Aorta (tissue), 5 donors: Measurements from ENCODE around the gene PTPN4. TPM values are rescaled to one million over a fixed set of nuclear protein-coding genes. Genes with fewer than 3 reads are reported as not detected.
"Not testable (repeated sequence)": the region's sequence is repeated elsewhere in the genome, so short reads cannot be mapped to it uniquely, and the experiment has no call there.

Experiments used
- ATAC-seq: fragments of 200-7000 bp; cut with Tn5 transposase; one replicate; pipeline ENCODE4 v1.9.1; 2022; ENCODE audit warnings: moderate library complexity; ENCODE audit not compliant: low FRiP score
- DNase-seq, 2 donors: peaks; one replicate each; pipeline ENCODE4 v3.0.0-alpha.2; 2020
- H3K27ac ChIP-seq, 2 donors: one replicate each; pipeline ENCODE4 v1.5.1; 2013; ENCODE audit warnings: low read length in 2 of 2, mild to moderate bottlenecking in 2 of 2, moderate library complexity in 2 of 2, control low read depth in 1 of 2, inconsistent platforms in 1 of 2, low read depth in 1 of 2
- H3K27me3 ChIP-seq, 2 donors: one replicate each; pipeline ENCODE4 v1.6.1; 2013; ENCODE audit warnings: control low read depth in 1 of 2, low read length in 1 of 2, mild to moderate bottlenecking in 1 of 2, moderate library complexity in 1 of 2; ENCODE audit not compliant: insufficient read depth in 2 of 2, control insufficient read depth in 1 of 2
- H3K36me3 ChIP-seq, 2 donors: one replicate each; pipeline ENCODE4 v1.6.1; 2013; ENCODE audit warnings: control low read depth in 1 of 2, low read length in 1 of 2, mild to moderate bottlenecking in 1 of 2; ENCODE audit not compliant: insufficient read depth in 2 of 2, control insufficient read depth in 1 of 2
- H3K4me1 ChIP-seq, 2 donors: one replicate each; pipeline ENCODE4 v1.6.1; 2013; ENCODE audit warnings: low read length in 2 of 2, control low read depth in 1 of 2, mild to moderate bottlenecking in 1 of 2, moderate library complexity in 1 of 2; ENCODE audit not compliant: insufficient read depth in 2 of 2, control insufficient read depth in 1 of 2
- H3K4me3 ChIP-seq, 2 donors: one replicate each; pipeline ENCODE4 v1.5.1; 2013; ENCODE audit warnings: low read length in 2 of 2, control low read depth in 1 of 2, mild to moderate bottlenecking in 1 of 2
- H3K9me3 ChIP-seq: one replicate; pipeline ENCODE4 v1.6.1; 2013; ENCODE audit warnings: mild to moderate bottlenecking, low read length; ENCODE audit not compliant: control insufficient read depth
- WGBS, 2 donors: extraction: QIAGEN DNeasy Blood & Tissue Kit; methylation state at CpG; one replicate each; pipeline ENCODE4 v1.1.7; 2013; 5-methylcytosine and 5-hydroxymethylcytosine counted together
- intact Hi-C, 2 donors: fragments of 100-400 bp; cut with DNase I; formaldehyde crosslinking; loops; one replicate each; pipeline versions ENCODE4 v1.14.2 to v1.15.0; 2022
- polyA plus RNA-seq, 2 donors: library from polyadenylated mRNA; stranded (reverse); fragments of 200-250 nt; gene quantifications; one replicate each; pipeline ENCODE4 v1.2.3, GENCODE V29; 2013
- total RNA-seq, 2 donors: library from RNA; stranded (reverse); fragmentation: NEBNext Ultra II Directional; extraction: Animal tissue kit (Norgen Biotek cat#: 25700); gene quantifications; one replicate each; pipeline ENCODE4 v1.2.1, GENCODE V29; 2021
- donor health status: healthy with polysubstance abuse.
- donor health status: Bipolar disorder and iron deficiency.
- donor health status: DM: no; HTN: no; CAD: no.
- donor health status: DM: no; HTN: no; CAD: no.
- donor health status: DM: yes; HTN: yes; CAD: no.

The PTPN4 gene
- total and polyA plus RNA-seq, 4 donors: 2.1 to 39.0 (median 11.6) TPM

DNA sequence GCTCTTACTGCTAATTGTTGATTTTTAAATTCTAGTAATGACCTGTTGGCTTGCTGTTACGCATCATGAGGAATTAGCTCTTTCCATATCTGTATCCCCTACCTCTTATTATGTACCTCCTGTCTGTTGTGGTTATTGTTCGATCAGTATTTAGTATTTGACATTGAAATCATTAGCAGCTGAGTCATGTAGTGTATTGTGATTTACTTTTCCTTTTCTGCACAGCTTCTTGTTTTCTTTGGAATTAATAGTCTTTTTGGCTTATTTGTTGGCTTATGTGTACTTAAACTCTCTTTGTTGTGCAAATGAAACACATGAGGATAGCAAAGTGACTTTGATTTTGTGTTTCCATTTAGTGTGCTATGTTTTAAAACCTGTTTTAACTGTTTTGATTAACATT, 257.5 kb downstream of the PTPN4 start:
- intact Hi-C loops: loop anchor here in 1 of 2 donors (10.0 kb wide), 1 partner anchor 262 kb away; the partner anchor contains the start of gene PTPN4
- 85 to 91% methylated on average over 2 of the region's 2 CpGs for WGBS, 2 donors
- Histone ChIP-seq H3K36me3 (no peaks in the 10 kb centered on the region), H3K4me3 (no peak overlapping the region), H3K4me1 (no peaks in the 10 kb centered on the region), H3K27me3 (no peaks in the 10 kb centered on the region), H3K27ac (no peak overlapping the region), H3K9me3 (no peaks in the 10 kb centered on the region)
- DNase-seq: no peak
- no peak for ATAC-seq

GRCh38 chr2:120018549-120018948, 258.8 kb downstream of the PTPN4 start:
- Histone ChIP-seq H3K36me3 (no peaks in the 10 kb centered on the region), H3K9me3 (no peaks in the 10 kb centered on the region), H3K27ac (no peak overlapping the region), H3K4me1 (no peaks in the 10 kb centered on the region), H3K4me3 (no peak overlapping the region), H3K27me3 (no peaks in the 10 kb centered on the region)
- WGBS, 2 donors: 93 to 96% methylated on average over 4 of the region's 4 CpGs
- no peak for DNase-seq
- intact Hi-C loops: loop anchor here in 1 of 2 donors (10.0 kb wide), 1 partner anchor 264 kb away; the partner anchor contains the start of gene PTPN4
- ATAC-seq: no peak

DNA sequence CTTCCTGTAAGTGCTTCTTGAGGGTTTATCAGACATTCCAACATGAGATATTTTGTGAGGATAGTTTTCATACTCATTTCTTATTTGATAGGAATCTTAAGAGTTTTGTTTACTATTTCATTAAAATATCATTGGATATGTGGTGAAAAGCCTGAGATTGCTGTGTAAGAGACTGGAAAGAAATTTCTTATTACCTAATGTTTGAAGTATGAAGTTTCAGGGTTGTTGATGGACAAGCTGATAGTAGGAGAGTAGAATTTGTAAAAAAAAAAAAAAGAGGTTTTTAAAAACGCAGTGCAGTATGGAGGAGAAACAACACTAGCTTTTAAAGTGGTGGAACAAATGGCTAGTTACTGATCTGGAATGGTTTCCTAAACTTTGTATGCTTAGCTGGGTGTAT, 260.8 kb downstream of the PTPN4 start:
- no peaks in the 10 kb centered on the region for H3K9me3 ChIP-seq
- ATAC-seq (no peak), DNase-seq (no peak)
- no peaks in the 10 kb centered on the region for H3K27me3 ChIP-seq
- H3K4me3 ChIP-seq: no peak overlapping the region
- intact Hi-C loops: no loop called here
- H3K4me1 ChIP-seq: no peaks in the 10 kb centered on the region
- WGBS, 2 donors: 17 to 31% methylated on average over 1 of the region's 1 CpG
- no peaks in the 10 kb centered on the region for H3K36me3 ChIP-seq
- H3K27ac ChIP-seq: no peak overlapping the region

GRCh38 chr2:120022505-120022904, 262.8 kb downstream of the PTPN4 start:
- H3K9me3 ChIP-seq, H3K4me3 ChIP-seq, DNase-seq, H3K27me3 ChIP-seq, intact Hi-C loops, H3K4me1 ChIP-seq, H3K27ac ChIP-seq, ATAC-seq, H3K36me3 ChIP-seq: not testable (repeated sequence)
- WGBS, 2 donors: 93 to 95% methylated on average over 1 of the region's 1 CpG

- 97 to 100% methylated on average over 2 of the region's 2 CpGs for WGBS, 2 donors
- Histone ChIP-seq H3K27ac (no peak overlapping the region), H3K9me3 (no peaks in the 10 kb centered on the region), H3K36me3 (peaks cover 0 to 2% of the 10 kb centered on the region in 2 donors), H3K4me1 (no peaks in the 10 kb centered on the region), H3K4me3 (no peak overlapping the region), H3K27me3 (no peaks in the 10 kb centered on the region)
- no peak for ATAC-seq
- intact Hi-C loops: no loop called here
- DNase-seq: no peak
Measured at GRCh38 chr2:120026890-120027289, 267.2 kb downstream of the PTPN4 start.

DNA sequence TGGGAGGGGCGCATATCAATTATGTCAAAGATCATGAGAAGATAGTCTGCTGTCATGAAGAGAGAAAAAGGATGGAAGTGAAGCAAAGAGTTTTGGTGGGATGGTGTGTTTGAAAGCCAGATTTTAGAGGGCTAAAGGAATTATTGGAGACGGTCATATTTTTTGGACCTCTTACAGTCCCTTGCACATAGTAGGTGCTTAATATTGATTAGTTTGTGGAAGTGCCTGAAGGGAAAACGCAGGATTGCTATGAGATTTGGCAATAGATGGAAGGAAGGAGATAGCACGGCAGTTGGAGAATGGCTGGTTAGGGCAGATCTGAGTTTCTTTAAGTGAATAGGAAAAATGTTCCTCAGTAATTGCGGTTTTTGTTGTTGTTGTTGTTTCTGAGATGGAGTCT, 269.1 kb downstream of the PTPN4 start:
- H3K36me3 ChIP-seq: peaks cover 0 to 2% of the 10 kb centered on the region in 2 donors
- H3K27ac ChIP-seq: no peak overlapping the region
- no peak overlapping the region for H3K4me3 ChIP-seq
- H3K9me3 ChIP-seq: no peaks in the 10 kb centered on the region
- ATAC-seq (no peak), DNase-seq (no peak)
- intact Hi-C loops: no loop called here
- 96 to 97% methylated on average over 5 of the region's 5 CpGs for WGBS, 2 donors
- no peaks in the 10 kb centered on the region for H3K4me1 ChIP-seq
- H3K27me3 ChIP-seq: no peaks in the 10 kb centered on the region

GRCh38 chr2:120029672-120030640, 270.2 kb downstream of the PTPN4 start:
- Histone ChIP-seq H3K27ac (no peak overlapping the region), H3K9me3 (no peaks in the 10 kb centered on the region), H3K27me3 (no peaks in the 10 kb centered on the region), H3K4me3 (no peak overlapping the region), H3K4me1 (no peaks in the 10 kb centered on the region), H3K36me3 (peaks cover 0 to 2% of the 10 kb centered on the region in 2 donors)
- no peak for ATAC-seq
- 88 to 90% methylated on average over 15 of the region's 15 CpGs for WGBS, 2 donors
- no peak for DNase-seq
- intact Hi-C loops: no loop called here

DNA sequence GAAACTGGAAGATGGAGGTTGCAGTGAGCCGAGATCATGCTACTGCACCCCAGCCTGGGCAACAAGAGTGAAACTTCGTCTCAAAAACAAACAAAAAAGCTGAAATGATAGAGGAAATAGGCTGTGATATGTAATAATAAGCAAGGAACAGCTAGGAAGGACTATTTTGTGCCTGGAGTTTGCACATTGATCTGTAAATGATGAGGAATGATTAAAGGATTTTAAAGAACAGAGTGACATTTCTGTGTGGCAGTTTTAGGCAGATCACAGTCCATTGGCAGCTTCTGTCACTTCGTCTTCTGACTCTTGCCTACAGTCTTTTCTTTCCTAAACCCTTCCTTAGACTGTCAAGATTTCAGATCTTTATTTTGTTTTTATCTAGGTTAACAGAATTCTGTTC, 272.6 kb downstream of the PTPN4 start:
- no peak overlapping the region for H3K27ac ChIP-seq
- no peaks in the 10 kb centered on the region for H3K9me3 ChIP-seq
- H3K4me3 ChIP-seq: no peak overlapping the region
- peaks cover 0 to 2% of the 10 kb centered on the region in 2 donors for H3K36me3 ChIP-seq
- no peaks in the 10 kb centered on the region for H3K27me3 ChIP-seq
- intact Hi-C loops: no loop called here
- no peaks in the 10 kb centered on the region for H3K4me1 ChIP-seq
- 82 to 83% methylated on average over 3 of the region's 3 CpGs for WGBS, 2 donors
- ATAC-seq: no peak
- no peak for DNase-seq
